IMR-90 (cell line): Measurements from ENCODE around the gene SH3RF3.

Experiments
- CEBPB ChIP-seq: IDR thresholded peaks from 2 replicates; pipeline ENCODE4 v1.6.1; 2012; ENCODE audit warnings: low read depth, low read length, improper control_type of control experiment
- FOS ChIP-seq: fragments of 150-350 bp; IDR thresholded peaks from 2 replicates; pipeline ENCODE4 v1.6.1; 2016; ENCODE audit warnings: low read depth, low read length
- MXI1 ChIP-seq: IDR thresholded peaks from 2 replicates; pipeline ENCODE4 v1.6.1; 2012; ENCODE audit warnings: low read depth, mild to moderate bottlenecking, low read length, moderate library complexity, borderline replicate concordance
- POLR2A ChIP-seq: IDR thresholded peaks from 2 replicates; pipeline ENCODE4 v1.6.1; 2012; ENCODE audit warnings: mild to moderate bottlenecking, low read depth, low read length
- RAD21 ChIP-seq: IDR thresholded peaks from 2 replicates; pipeline ENCODE4 v1.6.1; 2012; ENCODE audit warnings: low read length, improper control_type of control experiment
- RCOR1 ChIP-seq: IDR thresholded peaks from 2 replicates; pipeline ENCODE4 v1.6.1; 2012; ENCODE audit warnings: mild to moderate bottlenecking, low read length, improper control_type of control experiment; ENCODE audit not compliant: insufficient replicate concordance
- TF ChIP-seq, protein P1 (sequence below): conservative IDR thresholded peaks from 2 replicates; pipeline ENCODE4 v1.5.1; 2012; ENCODE audit warnings: mild to moderate bottlenecking, low read depth, low read length, improper control_type of control experiment
- TF ChIP-seq, protein P2 (sequence below): fragments of 150-350 bp; IDR thresholded peaks from 2 replicates; pipeline ENCODE4 v1.6.1; 2016; ENCODE audit warnings: low read depth, mild to moderate bottlenecking, low read length, moderate library complexity, borderline replicate concordance

DNA sequence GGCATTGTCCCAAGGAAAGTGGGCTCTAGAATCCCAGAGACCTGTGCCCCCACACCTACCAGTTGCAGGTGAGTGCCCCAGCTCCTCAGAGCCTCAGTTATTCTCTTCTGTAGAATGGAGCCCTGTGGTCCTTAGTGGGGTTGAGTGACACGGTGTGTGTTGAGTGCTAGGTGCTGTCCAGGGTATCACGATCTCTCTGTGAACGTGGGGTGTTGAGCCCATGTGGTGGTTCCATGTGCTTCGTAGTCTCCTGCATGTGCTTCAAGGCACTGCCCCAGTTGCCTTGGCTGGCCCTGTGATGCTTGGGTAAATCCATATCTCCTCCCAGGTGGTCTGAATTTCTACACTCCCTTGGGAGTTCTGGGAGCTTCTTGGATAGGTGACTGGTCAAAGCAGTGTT, 54.9 kb downstream of the SH3RF3 start:
- TF ChIP-seq MXI1 = no peak
- TF ChIP-seq, protein P1, sequence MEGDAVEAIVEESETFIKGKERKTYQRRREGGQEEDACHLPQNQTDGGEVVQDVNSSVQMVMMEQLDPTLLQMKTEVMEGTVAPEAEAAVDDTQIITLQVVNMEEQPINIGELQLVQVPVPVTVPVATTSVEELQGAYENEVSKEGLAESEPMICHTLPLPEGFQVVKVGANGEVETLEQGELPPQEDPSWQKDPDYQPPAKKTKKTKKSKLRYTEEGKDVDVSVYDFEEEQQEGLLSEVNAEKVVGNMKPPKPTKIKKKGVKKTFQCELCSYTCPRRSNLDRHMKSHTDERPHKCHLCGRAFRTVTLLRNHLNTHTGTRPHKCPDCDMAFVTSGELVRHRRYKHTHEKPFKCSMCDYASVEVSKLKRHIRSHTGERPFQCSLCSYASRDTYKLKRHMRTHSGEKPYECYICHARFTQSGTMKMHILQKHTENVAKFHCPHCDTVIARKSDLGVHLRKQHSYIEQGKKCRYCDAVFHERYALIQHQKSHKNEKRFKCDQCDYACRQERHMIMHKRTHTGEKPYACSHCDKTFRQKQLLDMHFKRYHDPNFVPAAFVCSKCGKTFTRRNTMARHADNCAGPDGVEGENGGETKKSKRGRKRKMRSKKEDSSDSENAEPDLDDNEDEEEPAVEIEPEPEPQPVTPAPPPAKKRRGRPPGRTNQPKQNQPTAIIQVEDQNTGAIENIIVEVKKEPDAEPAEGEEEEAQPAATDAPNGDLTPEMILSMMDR = no peak
- TF ChIP-seq, protein P2, sequence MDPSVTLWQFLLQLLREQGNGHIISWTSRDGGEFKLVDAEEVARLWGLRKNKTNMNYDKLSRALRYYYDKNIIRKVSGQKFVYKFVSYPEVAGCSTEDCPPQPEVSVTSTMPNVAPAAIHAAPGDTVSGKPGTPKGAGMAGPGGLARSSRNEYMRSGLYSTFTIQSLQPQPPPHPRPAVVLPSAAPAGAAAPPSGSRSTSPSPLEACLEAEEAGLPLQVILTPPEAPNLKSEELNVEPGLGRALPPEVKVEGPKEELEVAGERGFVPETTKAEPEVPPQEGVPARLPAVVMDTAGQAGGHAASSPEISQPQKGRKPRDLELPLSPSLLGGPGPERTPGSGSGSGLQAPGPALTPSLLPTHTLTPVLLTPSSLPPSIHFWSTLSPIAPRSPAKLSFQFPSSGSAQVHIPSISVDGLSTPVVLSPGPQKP = no peak
- TF ChIP-seq POLR2A = no peak
- no peak for TF ChIP-seq FOS
- no peak for TF ChIP-seq CEBPB
- TF ChIP-seq RCOR1 = no peak
- TF ChIP-seq RAD21 = no peak
